GM12872 (cell line): ENCODE results near the gene SIPA1L3.

Experiments used
- TF ChIP-seq, protein P1 (sequence below): IDR thresholded peaks from 3 replicates; pipeline ENCODE4 v1.5.1; 2011; ENCODE audit warnings: low read depth, mild to moderate bottlenecking, low read length, moderate library complexity; ENCODE audit not compliant: insufficient read depth

The SIPA1L3 gene

DNA sequence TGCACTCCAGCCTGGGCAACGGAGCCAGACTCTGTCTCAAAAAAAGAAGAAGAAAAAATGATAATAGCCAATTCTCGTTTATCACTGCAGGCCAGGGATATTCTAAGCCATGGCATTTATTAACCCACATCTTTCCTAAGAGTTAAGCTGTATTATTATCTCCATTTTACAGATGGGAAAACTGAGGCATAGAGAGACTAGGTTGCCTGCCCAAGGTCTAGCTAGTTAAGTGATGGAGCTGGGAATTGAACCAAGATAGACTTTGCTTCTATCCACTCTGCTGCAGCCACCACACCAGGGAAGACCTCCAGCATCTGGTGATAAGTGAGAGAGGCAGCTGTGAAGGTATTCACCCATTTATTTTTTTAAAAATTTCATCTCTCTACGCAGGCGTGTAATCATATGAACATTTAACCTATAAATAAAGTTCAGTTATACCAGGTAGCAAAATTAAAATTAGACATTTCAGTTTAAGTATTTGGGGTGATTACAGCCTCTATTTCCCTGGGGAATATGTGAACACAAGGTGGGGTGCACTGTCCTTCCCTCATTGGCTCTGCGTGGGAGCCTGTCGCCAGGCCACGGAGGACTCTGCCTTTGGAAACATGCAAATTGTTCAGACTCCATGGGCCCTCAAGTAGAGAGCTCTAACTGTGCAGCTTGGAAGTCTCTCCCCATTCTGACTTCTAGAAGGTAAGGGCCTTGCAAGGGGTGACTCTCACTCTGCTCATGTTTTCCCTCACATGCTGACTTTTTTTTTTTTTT is 157.8 kb downstream of the SIPA1L3 start:
- TF ChIP-seq, protein P1, sequence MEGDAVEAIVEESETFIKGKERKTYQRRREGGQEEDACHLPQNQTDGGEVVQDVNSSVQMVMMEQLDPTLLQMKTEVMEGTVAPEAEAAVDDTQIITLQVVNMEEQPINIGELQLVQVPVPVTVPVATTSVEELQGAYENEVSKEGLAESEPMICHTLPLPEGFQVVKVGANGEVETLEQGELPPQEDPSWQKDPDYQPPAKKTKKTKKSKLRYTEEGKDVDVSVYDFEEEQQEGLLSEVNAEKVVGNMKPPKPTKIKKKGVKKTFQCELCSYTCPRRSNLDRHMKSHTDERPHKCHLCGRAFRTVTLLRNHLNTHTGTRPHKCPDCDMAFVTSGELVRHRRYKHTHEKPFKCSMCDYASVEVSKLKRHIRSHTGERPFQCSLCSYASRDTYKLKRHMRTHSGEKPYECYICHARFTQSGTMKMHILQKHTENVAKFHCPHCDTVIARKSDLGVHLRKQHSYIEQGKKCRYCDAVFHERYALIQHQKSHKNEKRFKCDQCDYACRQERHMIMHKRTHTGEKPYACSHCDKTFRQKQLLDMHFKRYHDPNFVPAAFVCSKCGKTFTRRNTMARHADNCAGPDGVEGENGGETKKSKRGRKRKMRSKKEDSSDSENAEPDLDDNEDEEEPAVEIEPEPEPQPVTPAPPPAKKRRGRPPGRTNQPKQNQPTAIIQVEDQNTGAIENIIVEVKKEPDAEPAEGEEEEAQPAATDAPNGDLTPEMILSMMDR = no peak

DNA sequence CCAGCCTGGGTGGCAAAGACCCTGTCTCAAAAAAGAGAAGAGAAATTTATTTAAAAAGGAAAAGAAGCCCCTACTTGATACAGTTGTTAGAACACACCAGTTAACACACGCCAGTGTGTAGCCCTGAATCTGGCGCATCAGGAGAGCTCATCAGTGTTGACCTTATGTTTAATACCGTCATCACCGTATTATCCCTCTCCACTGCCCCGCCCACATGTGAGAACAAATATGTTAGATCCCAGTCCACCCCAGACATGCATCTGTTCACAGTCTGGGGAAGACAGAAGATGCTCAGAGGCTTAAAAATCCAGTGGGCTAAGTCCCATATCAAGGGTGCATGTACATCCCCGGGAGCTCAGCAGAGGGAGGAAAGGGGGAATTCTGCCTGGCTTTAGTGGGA is 161.8 kb downstream of the SIPA1L3 start:
- TF ChIP-seq, protein P1 = no peak

DNA sequence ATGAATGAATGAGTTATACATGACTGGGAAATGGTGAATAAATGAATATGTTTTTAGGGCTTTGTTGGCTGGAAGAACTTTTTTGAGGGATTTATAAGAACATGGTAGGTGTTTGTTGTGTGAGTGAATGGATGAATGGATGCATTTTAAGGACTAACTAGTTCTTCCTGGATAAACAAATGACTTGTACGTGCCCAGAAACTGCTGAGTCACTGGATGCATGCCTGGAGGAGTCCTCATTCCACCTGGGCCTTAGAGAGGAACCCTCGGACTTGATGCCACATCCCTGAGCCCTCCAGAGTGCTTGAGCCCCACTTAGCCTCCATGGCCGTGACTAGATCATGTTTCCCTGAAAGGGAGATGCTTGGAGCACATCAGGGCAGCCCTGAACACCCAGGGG is 163.6 kb downstream of the SIPA1L3 start:
- TF ChIP-seq, protein P1 = no peak

DNA sequence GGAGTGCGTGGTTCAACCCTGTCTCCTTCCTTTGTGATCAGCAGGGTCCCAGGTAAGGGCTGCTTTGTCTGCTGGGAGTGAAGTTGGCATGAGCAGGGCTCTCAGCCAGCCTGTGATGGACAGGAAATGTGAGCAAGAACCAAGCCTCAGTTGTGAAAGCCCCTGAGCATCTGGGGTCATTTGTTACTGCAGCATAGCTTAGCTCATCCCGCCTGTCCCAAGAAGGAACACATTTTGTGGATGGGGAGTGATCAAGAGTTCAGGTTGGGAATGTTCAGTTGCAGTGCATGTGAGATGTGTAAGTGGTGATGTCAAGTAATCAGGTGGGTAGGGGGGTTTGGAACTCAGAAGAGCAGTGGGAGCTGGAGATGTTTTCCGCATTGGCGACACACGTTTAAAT is 164.6 kb downstream of the SIPA1L3 start:
- TF ChIP-seq, protein P1 = no peak

DNA sequence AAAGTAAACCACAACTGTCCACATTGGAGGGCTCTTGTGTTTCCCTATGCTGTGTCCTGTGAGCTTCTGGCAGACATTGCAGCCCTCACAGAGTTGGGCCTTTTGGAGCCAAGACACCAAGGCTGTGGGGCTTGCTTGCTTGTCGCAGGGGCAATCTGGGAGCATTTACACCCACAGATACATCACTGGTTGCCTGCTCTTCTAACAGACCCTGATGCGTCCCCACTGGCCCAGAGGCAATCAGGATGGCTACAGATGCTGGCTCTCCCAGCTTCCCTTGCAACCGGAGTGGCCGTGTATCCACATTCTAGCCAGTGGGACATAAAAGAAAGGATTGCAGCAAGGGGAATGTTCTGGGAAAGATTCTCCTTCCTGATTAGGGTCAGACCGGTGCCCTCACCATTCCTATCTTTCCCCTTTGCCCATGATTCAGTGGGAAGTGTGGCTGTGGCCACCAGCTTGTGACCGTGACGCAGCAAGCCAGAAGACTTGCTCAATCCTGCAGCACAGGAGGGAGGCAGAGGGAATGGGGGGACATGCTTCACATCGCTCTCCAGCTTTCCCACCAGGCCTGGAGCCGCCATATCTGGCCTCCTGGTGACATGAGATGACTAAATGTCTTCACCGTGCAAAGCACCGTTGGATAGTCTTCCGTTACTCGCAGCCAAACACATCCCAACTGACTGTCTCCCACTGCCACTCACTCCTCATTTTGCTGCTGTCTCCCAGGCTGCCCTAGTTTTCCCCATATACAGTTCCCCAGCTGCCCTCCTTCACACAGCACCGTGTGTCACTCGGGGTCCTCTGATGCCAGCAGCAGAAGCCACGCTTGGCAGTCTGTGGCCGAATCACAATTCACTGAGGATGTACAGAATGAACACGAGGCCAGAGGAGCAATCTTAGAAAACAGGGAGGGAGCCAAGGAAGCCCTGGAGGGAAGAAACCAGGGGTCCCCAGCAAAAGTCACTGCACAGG is 166.1 kb downstream of the SIPA1L3 start:
- TF ChIP-seq, protein P1 = no peak

DNA sequence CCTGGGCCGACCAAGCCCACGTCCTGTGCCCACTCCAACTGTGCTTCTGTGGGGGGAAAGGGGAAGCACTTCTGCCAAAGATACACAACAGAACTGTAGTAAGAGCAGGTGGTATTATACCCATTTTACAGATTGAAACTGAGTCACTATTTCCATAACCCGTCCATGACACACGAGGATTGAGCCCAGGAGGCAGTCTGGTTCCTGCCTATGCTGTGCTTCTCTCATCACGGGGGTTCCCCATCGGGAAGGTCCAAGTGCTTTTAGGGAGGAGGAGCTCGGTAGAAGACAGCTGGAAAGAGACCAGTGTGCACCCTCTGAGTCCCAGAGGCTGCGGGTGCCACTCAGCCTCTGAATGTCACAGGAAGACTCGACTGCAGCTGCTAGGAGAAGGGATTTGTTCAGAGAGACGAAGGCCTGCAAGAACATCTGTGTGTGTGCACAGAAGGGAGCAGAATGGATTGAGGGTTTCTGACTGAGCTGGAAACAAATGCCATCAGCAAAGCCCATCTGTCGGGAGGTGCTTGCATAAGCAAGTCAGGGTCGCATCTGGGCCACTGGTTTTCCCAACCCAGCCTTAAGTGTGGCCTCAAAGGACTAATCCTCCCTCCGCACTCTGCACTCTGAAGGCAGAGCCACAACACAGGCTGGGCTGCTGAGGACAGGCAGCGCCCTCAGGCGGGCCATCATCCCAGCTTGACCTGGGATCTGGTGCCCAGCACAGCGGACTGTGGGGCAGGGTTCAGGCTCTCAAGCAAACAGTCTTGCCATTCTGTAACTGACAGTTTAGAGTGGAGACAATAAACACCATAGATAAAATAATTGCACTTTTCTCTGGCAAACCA is 167.1 kb downstream of the SIPA1L3 start:
- TF ChIP-seq, protein P1 = no peak
